Fibroblast of skin of right quadriceps (primary cell): ENCODE results near the gene CPXM2.
A peak's percentile ranks its signal among the peaks of the same experiment; 100 is the strongest.

ENCODE experiments used
- DNase-seq: peaks from one replicate; pipeline ENCODE4 v3.0.0-alpha.2; 2013

The CPXM2 gene

GRCh38 chr10:123891144-123892071 lies at the start of gene CPXM2:
CPXM2 (minus strand) TSS chr10:123891807; CDS start chr10:123891659, 148 bp downstream.
- peak; percentile 46 for DNase-seq

- DNase-seq, result no peak
Measured at GRCh38 chr10:123939591-123939990, 48.0 kb upstream of the CPXM2 start.

GRCh38 chr10:123938890-123939289 lies 47.3 kb upstream of the CPXM2 start:
- DNase-seq, result no peak

GRCh38 chr10:123936426-123936825 lies 44.8 kb upstream of the CPXM2 start:
- DNase-seq, result peak; percentile 30

GRCh38 chr10:123935680-123936079 lies 44.1 kb upstream of the CPXM2 start:
- no peak for DNase-seq

- no peak for DNase-seq
Measured at GRCh38 chr10:123934846-123935245, 43.2 kb upstream of the CPXM2 start.

- DNase-seq, result peak; percentile 95
Measured at GRCh38 chr10:123930340-123931001, 38.9 kb upstream of the CPXM2 start.

GRCh38 chr10:123929791-123930190 lies 38.2 kb upstream of the CPXM2 start:
- no peak for DNase-seq

- DNase-seq, result no peak
Measured at GRCh38 chr10:123928427-123928826, 36.8 kb upstream of the CPXM2 start.

- peak; percentile 78 for DNase-seq
Measured at GRCh38 chr10:123926401-123927264, 35.0 kb upstream of the CPXM2 start.

GRCh38 chr10:123922126-123922525 lies 30.5 kb upstream of the CPXM2 start:
- no peak for DNase-seq

- DNase-seq, result no peak
Measured at GRCh38 chr10:123916775-123917174, 25.2 kb upstream of the CPXM2 start.

GRCh38 chr10:123913688-123914268 lies 22.2 kb upstream of the CPXM2 start:
- no peak for DNase-seq

GRCh38 chr10:123912871-123913270 lies 21.3 kb upstream of the CPXM2 start:
- no peak for DNase-seq

GRCh38 chr10:123912466-123912865 lies 20.9 kb upstream of the CPXM2 start:
- DNase-seq, result no peak

- no peak for DNase-seq
Measured at GRCh38 chr10:123911866-123912265, 20.3 kb upstream of the CPXM2 start.

- no peak for DNase-seq
Measured at GRCh38 chr10:123909866-123910265, 18.3 kb upstream of the CPXM2 start.

- DNase-seq, result peak; percentile 37
Measured at GRCh38 chr10:123909426-123909825, 17.8 kb upstream of the CPXM2 start.

GRCh38 chr10:123908379-123908778 lies 16.8 kb upstream of the CPXM2 start:
- DNase-seq, result no peak

GRCh38 chr10:123906884-123907652 lies 15.5 kb upstream of the CPXM2 start:
- peak; percentile 19 for DNase-seq

GRCh38 chr10:123906296-123906695 lies 14.7 kb upstream of the CPXM2 start:
- DNase-seq, result peak; percentile 52
